T-cell (primary cell): ENCODE data around the gene FAM13A. TPM values are rescaled to one million over a fixed set of nuclear protein-coding genes. Genes with fewer than 3 reads are reported as not detected.
"Not testable (repeated sequence)": the region's sequence is repeated elsewhere in the genome, so short reads cannot be mapped to it uniquely, and the experiment has no call there.

Source experiments
- ATAC-seq, 4 experiments: fragments of 200-7000 bp in 3 of 4; fragments of 150-1000 bp in 1 of 4; cut with Tn5 transposase; replicated peaks in 1 of 4; 1 replicate in 3 of 4; 2 replicates in 1 of 4; pipeline ENCODE4 v1.10.0; 2021; ENCODE audit warnings: moderate library complexity in 3 of 4, mild to moderate bottlenecking in 2 of 4, moderate number of reproducible peaks in 1 of 4
- CTCF ChIA-PET, 2 donors: fragments of 300-600 bp; sonication (Branson Sonifier 250); formaldehyde crosslinking; loops; one replicate each; lab custom pipeline; 2022; ENCODE audit warnings: antibody characterized with exemption in 2 of 2; lab: Charles Lee
- POLR2A ChIA-PET, 2 donors: fragments of 300-600 bp; sonication (Branson Sonifier 250); formaldehyde crosslinking; loops; one replicate each; lab custom pipeline; 2022; ENCODE audit warnings: antibody characterized with exemption in 2 of 2; lab: Charles Lee
- DNase-seq, 35 experiments: peaks; one replicate each; pipeline versions ENCODE4 v3.0.0 to v3.0.0-alpha.2; 2013 to 2023
- H3K27ac ChIP-seq: one replicate; pipeline ENCODE4 v1.5.1; 2013; ENCODE audit warnings: low read length
- H3K27me3 ChIP-seq, 2 experiments: replicated peaks in 1 of 2; 1 replicate in 1 of 2; 2 replicates in 1 of 2; pipeline versions ENCODE4 v1.6.1 to v1.7.0; 2013; ENCODE audit warnings: low read length in 1 of 2, mixed read lengths in 1 of 2; ENCODE audit not compliant: control insufficient read depth in 2 of 2, insufficient read depth in 2 of 2; ENCODE audit errors: extremely low read depth in 1 of 2
- H3K36me3 ChIP-seq, 2 donors: 1 replicate in 1 of 2; 2 replicates in 1 of 2; pipeline versions ENCODE4 v1.6.1 to v1.7.0; 2013; ENCODE audit warnings: low read length in 1 of 2; ENCODE audit not compliant: control insufficient read depth in 2 of 2, insufficient read depth in 1 of 2; ENCODE audit errors: extremely low read depth in 1 of 2
- H3K4me1 ChIP-seq, 2 experiments: 1 replicate in 1 of 2; 2 replicates in 1 of 2; pipeline versions ENCODE4 v1.6.1 to v1.7.0; 2013; ENCODE audit warnings: low read length in 2 of 2, mixed read lengths in 1 of 2; ENCODE audit not compliant: insufficient read depth in 2 of 2, control insufficient read depth in 1 of 2; ENCODE audit errors: extremely low read depth in 1 of 2
- H3K4me3 ChIP-seq, 2 donors: 1 replicate in 1 of 2; 2 replicates in 1 of 2; pipeline versions ENCODE4 v1.5.1 to v1.7.0; 2013; ENCODE audit warnings: mild to moderate bottlenecking in 2 of 2, low read length in 1 of 2, moderate library complexity in 1 of 2; ENCODE audit not compliant: control insufficient read depth in 1 of 2; ENCODE audit errors: extremely low read depth in 1 of 2
- H3K9me3 ChIP-seq: 2 replicates; pipeline ENCODE4 v1.7.0; 2013
- H3K27ac Mint-ChIP-seq, 2 donors: one replicate each; pipeline ENCODE4 v1.8.0; 2020 to 2021; ENCODE audit warnings: mild to moderate bottlenecking in 2 of 2, mixed read lengths in 2 of 2
- H3K27me3 Mint-ChIP-seq, 2 donors: one replicate each; pipeline ENCODE4 v1.8.0; 2021 to 2022; ENCODE audit warnings: mixed read lengths in 2 of 2
- H3K36me3 Mint-ChIP-seq: one replicate; pipeline ENCODE4 v1.8.0; 2021; ENCODE audit warnings: mixed read lengths
- H3K4me1 Mint-ChIP-seq, 3 donors: one replicate each; pipeline ENCODE4 v1.8.0; 2020 to 2022; ENCODE audit warnings: mixed read lengths in 3 of 3, mild to moderate bottlenecking in 1 of 3
- H3K4me3 Mint-ChIP-seq, 3 donors: one replicate each; pipeline ENCODE4 v1.8.0; 2020 to 2022; ENCODE audit warnings: mild to moderate bottlenecking in 3 of 3, mixed read lengths in 3 of 3, moderate library complexity in 3 of 3
- H3K9me3 Mint-ChIP-seq, 3 donors: one replicate each; pipeline ENCODE4 v1.8.0; 2020 to 2022; ENCODE audit warnings: mixed read lengths in 3 of 3
- WGBS: methylation state at CpG from one replicate; pipeline ENCODE4 v1.1.5; 2013; ENCODE audit warnings: missing lambda C conversion rate; ENCODE audit not compliant: insufficient coverage; 5-methylcytosine and 5-hydroxymethylcytosine counted together
- total RNA-seq, 35 experiments: library from RNA in 6 of 35; stranded (reverse) in 6 of 35; fragments of 120-200 nt in 1 of 35; gene quantifications; one replicate each; pipeline versions ENCODE4 v1.2.1 to v1.2.4 and lab custom pipeline; 2013 to 2026

The FAM13A gene
- total RNA-seq, 5 donors from 2014 or later (not counting 1 experiment from before 2014, with no cell fraction given): 11.3 to 92.9 (median 22.7) TPM

- Histone ChIP-seq H3K9me3 (no peaks in the 10 kb centered on the region), H3K27me3 (no peaks in the 10 kb centered on the region), H3K27ac (no peak overlapping the region), H3K4me1 (no peaks in the 10 kb centered on the region), H3K36me3 (no peaks in the 10 kb centered on the region), H3K4me3 (no peak overlapping the region)
- ATAC-seq: no peak
- no peak for DNase-seq
- ChIA-PET CTCF (interaction anchor here (0.5 to 7.0 kb wide), 13 partner anchors 9 to 1357 kb away, joined by 3 to 131 read pairs (median 5); no protein-coding TSS in a partner anchor), POLR2A (interaction anchor here (1.8 to 2.0 kb wide), 2 partner anchors 203 kb away, joined by 6 to 8 read pairs; no protein-coding TSS in a partner anchor)
- Mint-ChIP-seq H3K27ac (no peak overlapping the region), H3K4me1 (peaks cover 0 to 8% (median 0%) of the 10 kb centered on the region in 3 donors), H3K27me3 (no peaks in the 10 kb centered on the region), H3K9me3 (no peaks in the 10 kb centered on the region), H3K36me3 (no peaks in the 10 kb centered on the region), H3K4me3 (no peak overlapping the region)
- whole genome bisulfite sequencing: 79% methylated on average over 2 of the region's 2 CpGs
These were observed 35.3 kb downstream of the FAM13A start for GRCh38 chr4:89021684-89022083.

GRCh38 chr4:89021062-89021461, 35.9 kb downstream of the FAM13A start:
- no peak overlapping the region for H3K4me3 Mint-ChIP-seq
- ChIA-PET POLR2A (no interaction called here), CTCF (interaction anchor here (0.5 to 7.0 kb wide), 10 partner anchors 16 to 1356 kb away, joined by 3 to 131 read pairs (median 4); no protein-coding TSS in a partner anchor)
- no peak overlapping the region for H3K27ac ChIP-seq
- no peaks in the 10 kb centered on the region for H3K36me3 ChIP-seq
- no CpG with 5 or more reads among the region's 1 CpG for WGBS
- H3K4me1 ChIP-seq: no peaks in the 10 kb centered on the region
- no peaks in the 10 kb centered on the region for H3K9me3 Mint-ChIP-seq
- no peaks in the 10 kb centered on the region for H3K27me3 ChIP-seq
- H3K9me3 ChIP-seq: no peaks in the 10 kb centered on the region
- no peaks in the 10 kb centered on the region for H3K36me3 Mint-ChIP-seq
- no peaks in the 10 kb centered on the region for H3K27me3 Mint-ChIP-seq
- no peak for ATAC-seq
- peaks cover 0 to 8% (median 0%) of the 10 kb centered on the region in 3 donors for H3K4me1 Mint-ChIP-seq
- H3K4me3 ChIP-seq: no peak overlapping the region
- no peak for DNase-seq
- no peak overlapping the region for H3K27ac Mint-ChIP-seq

GRCh38 chr4:89014897-89015296, 42.1 kb downstream of the FAM13A start:
- CTCF ChIA-PET, H3K36me3 Mint-ChIP-seq, H3K4me3 ChIP-seq, H3K27ac ChIP-seq, ATAC-seq, H3K4me1 ChIP-seq, H3K9me3 ChIP-seq, POLR2A ChIA-PET, H3K27me3 Mint-ChIP-seq, H3K4me3 Mint-ChIP-seq, H3K36me3 ChIP-seq, H3K4me1 Mint-ChIP-seq, H3K27me3 ChIP-seq, H3K27ac Mint-ChIP-seq, DNase-seq: not testable (repeated sequence)
- peaks cover 0 to 10% (median 3%) of the 10 kb centered on the region in 3 donors for H3K9me3 Mint-ChIP-seq
- WGBS: 92% methylated on average over 9 of the region's 10 CpGs

- Histone ChIP-seq H3K27ac (no peak overlapping the region), H3K4me3 (no peak overlapping the region), H3K36me3 (no peaks in the 10 kb centered on the region), H3K9me3 (no peaks in the 10 kb centered on the region), H3K27me3 (peaks cover 0 to 4% of the 10 kb centered on the region in 2 experiments), H3K4me1 (no peaks in the 10 kb centered on the region)
- Mint-ChIP-seq H3K36me3 (no peaks in the 10 kb centered on the region), H3K4me1 (no peaks in the 10 kb centered on the region), H3K4me3 (no peak overlapping the region), H3K9me3 (peaks cover 0 to 10% (median 3%) of the 10 kb centered on the region in 3 donors), H3K27ac (no peak overlapping the region), H3K27me3 (no peaks in the 10 kb centered on the region)
- ATAC-seq (no peak), DNase-seq (no peak)
- WGBS: 100% methylated on average over 1 of the region's 5 CpGs
- ChIA-PET CTCF (interaction anchor here in 1 of 2 donors (0.7 kb wide), 1 partner anchor 177 kb away, joined by 3 read pairs; no protein-coding TSS in a partner anchor), POLR2A (no interaction called here)
These were observed 47.1 kb downstream of the FAM13A start for GRCh38 chr4:89009761-89010369.

GRCh38 chr4:89009115-89009514, 47.9 kb downstream of the FAM13A start:
- Mint-ChIP-seq H3K9me3 (peaks cover 0 to 6% (median 0%) of the 10 kb centered on the region in 3 donors), H3K27ac (no peak overlapping the region), H3K27me3 (no peaks in the 10 kb centered on the region), H3K36me3 (no peaks in the 10 kb centered on the region), H3K4me3 (no peak overlapping the region), H3K4me1 (no peaks in the 10 kb centered on the region)
- POLR2A ChIA-PET: interaction anchor here in 1 of 2 donors (0.6 kb wide), 1 partner anchor 15 kb away, joined by 3 read pairs; no protein-coding TSS in a partner anchor
- WGBS: no CpG with 5 or more reads among the region's 3 CpGs
- Histone ChIP-seq H3K27ac (no peak overlapping the region), H3K4me1 (no peaks in the 10 kb centered on the region), H3K9me3 (no peaks in the 10 kb centered on the region), H3K27me3 (peaks cover 0 to 4% of the 10 kb centered on the region in 2 experiments), H3K4me3 (no peak overlapping the region), H3K36me3 (no peaks in the 10 kb centered on the region)
- CTCF ChIA-PET: interaction anchor here in 1 of 2 donors (0.7 kb wide), 1 partner anchor 176 kb away, joined by 3 read pairs; no protein-coding TSS in a partner anchor
- DNase-seq: no peak
- ATAC-seq: no peak

GRCh38 chr4:89008166-89008565, 48.8 kb downstream of the FAM13A start:
- Mint-ChIP-seq H3K36me3 (no peaks in the 10 kb centered on the region), H3K4me3 (no peak overlapping the region), H3K27me3 (no peaks in the 10 kb centered on the region), H3K9me3 (peaks cover 0 to 6% (median 0%) of the 10 kb centered on the region in 3 donors), H3K27ac (no peak overlapping the region), H3K4me1 (no peaks in the 10 kb centered on the region)
- no peak overlapping the region for H3K4me3 ChIP-seq
- H3K27ac ChIP-seq: no peak overlapping the region
- DNase-seq (no peak), ATAC-seq (no peak)
- H3K4me1 ChIP-seq: no peaks in the 10 kb centered on the region
- peaks cover 0 to 4% of the 10 kb centered on the region in 2 experiments for H3K27me3 ChIP-seq
- no peaks in the 10 kb centered on the region for H3K36me3 ChIP-seq
- ChIA-PET POLR2A (no interaction called here), CTCF (interaction anchor here in 1 of 2 donors (0.6 kb wide), 1 partner anchor 189 kb away, joined by 3 read pairs; no protein-coding TSS in a partner anchor)
- WGBS: no CpG with 5 or more reads among the region's 2 CpGs
- H3K9me3 ChIP-seq: no peaks in the 10 kb centered on the region
